Right lobe of liver (tissue), 6 donors: ENCODE measurements around the gene PIRT. TPM values are rescaled to one million over a fixed set of nuclear protein-coding genes. Genes with fewer than 3 reads are reported as not detected.
A peak's percentile ranks its signal among the peaks of the same experiment; 100 is the strongest.
"Not testable (repeated sequence)": the region's sequence is repeated elsewhere in the genome, so short reads cannot be mapped to it uniquely, and the experiment has no call there.

Experiments used
- ATAC-seq, 4 donors: fragments of 200-7000 bp; cut with Tn5 transposase; one replicate each; pipeline ENCODE4 v1.9.1; 2020; ENCODE audit warnings: mild to moderate bottlenecking in 4 of 4, moderate library complexity in 4 of 4
- DNase-seq, 3 donors: peaks; one replicate each; pipeline ENCODE4 v3.0.0-alpha.2; 2020
- H3K27ac ChIP-seq, 3 donors: fragments of 200-600 bp; one replicate each; pipeline ENCODE4 v1.8.0; 2022
- H3K27me3 ChIP-seq, 2 donors: fragments of 200-600 bp; one replicate each; pipeline ENCODE4 v1.8.0; 2022
- H3K36me3 ChIP-seq, 4 donors: fragments of 200-600 bp; sonication (generic) in 1 of 4; one replicate each; pipeline versions ENCODE4 v1.5.1 to v1.8.0; 2017 to 2022; ENCODE audit warnings: control low read depth in 1 of 4
- H3K4me1 ChIP-seq, 4 donors: fragments of 200-600 bp; sonication (generic) in 1 of 4; one replicate each; pipeline versions ENCODE4 v1.5.1 to v1.8.0; 2017 to 2022; ENCODE audit warnings: control low read depth in 1 of 4
- H3K4me3 ChIP-seq, 3 donors: fragments of 200-600 bp; one replicate each; pipeline ENCODE4 v1.8.0; 2022
- H3K9me3 ChIP-seq, 4 donors: fragments of 200-600 bp; sonication (generic) in 1 of 4; one replicate each; pipeline versions ENCODE4 v1.5.1 to v1.8.0; 2017 to 2022; ENCODE audit warnings: control low read depth in 1 of 4
- POLR2A ChIP-seq: fragments of 450-650 bp; IDR thresholded peaks from one replicate; pipeline ENCODE4 v1.6.1; 2017; ENCODE audit warnings: antibody characterized with exemption, mild to moderate bottlenecking
- WGBS: methylation state at CpG from one replicate; pipeline ENCODE4 v1.1.6; 2018; ENCODE audit warnings: low coverage, low lambda C conversion rate; ENCODE audit not compliant: insufficient coverage; ENCODE audit errors: missing lambda C conversion rate; 5-methylcytosine and 5-hydroxymethylcytosine counted together
- intact Hi-C, 2 donors: fragments of 100-400 bp; cut with DNase I; formaldehyde crosslinking; loops; one replicate each; pipeline versions ENCODE4 v1.11.2 to v1.14.1; 2022
- total RNA-seq, 6 experiments: library from RNA; depleted of rRNA in 2 of 6; stranded (reverse); fragments of >200 nt in 2 of 6; fragmentation: NEBNext Ultra II Directional in 3 of 6; extraction: Animal tissue kit (Norgen Biotek cat#: 25700) in 3 of 6; gene quantifications; one replicate each; pipeline versions ENCODE4 v1.1.0 to v1.2.4, GENCODE V29; 2016 to 2023
- TF ChIP-seq, protein P1 (sequence below), 4 donors: fragments of 200-600 bp in 3 of 4; fragments of 450-650 bp in 1 of 4; IDR thresholded peaks; one replicate each; pipeline versions ENCODE4 v1.5.1 to v1.8.0; 2016 to 2022; ENCODE audit warnings: antibody characterized with exemption in 4 of 4, mild to moderate bottlenecking in 2 of 4
- donor health status: DM: no; HTN: yes; CAD: no.
- donor health status: DM: no; HTN: no; CAD: no.
- donor health status: DM: no; HTN: no; CAD: no.
- donor health status: DM: no; HTN: yes; CAD: no.
- donor health status: DM: no; HTN: yes; CAD: no.

PIRT gene
- total RNA-seq, 6 experiments from 2014 or later, result not detected

- H3K27me3 ChIP-seq, result no peaks in the 10 kb centered on the region
- no peaks in the 10 kb centered on the region for H3K9me3 ChIP-seq
- intact Hi-C loops, result no loop called here
- H3K4me3 ChIP-seq, result no peak overlapping the region
- no peak for ATAC-seq
- WGBS, result 50% methylated on average over 4 of the region's 4 CpGs
- DNase-seq, result no peak
- no peak overlapping the region for H3K27ac ChIP-seq
- TF ChIP-seq POLR2A, result no peak
- TF ChIP-seq, protein P1, sequence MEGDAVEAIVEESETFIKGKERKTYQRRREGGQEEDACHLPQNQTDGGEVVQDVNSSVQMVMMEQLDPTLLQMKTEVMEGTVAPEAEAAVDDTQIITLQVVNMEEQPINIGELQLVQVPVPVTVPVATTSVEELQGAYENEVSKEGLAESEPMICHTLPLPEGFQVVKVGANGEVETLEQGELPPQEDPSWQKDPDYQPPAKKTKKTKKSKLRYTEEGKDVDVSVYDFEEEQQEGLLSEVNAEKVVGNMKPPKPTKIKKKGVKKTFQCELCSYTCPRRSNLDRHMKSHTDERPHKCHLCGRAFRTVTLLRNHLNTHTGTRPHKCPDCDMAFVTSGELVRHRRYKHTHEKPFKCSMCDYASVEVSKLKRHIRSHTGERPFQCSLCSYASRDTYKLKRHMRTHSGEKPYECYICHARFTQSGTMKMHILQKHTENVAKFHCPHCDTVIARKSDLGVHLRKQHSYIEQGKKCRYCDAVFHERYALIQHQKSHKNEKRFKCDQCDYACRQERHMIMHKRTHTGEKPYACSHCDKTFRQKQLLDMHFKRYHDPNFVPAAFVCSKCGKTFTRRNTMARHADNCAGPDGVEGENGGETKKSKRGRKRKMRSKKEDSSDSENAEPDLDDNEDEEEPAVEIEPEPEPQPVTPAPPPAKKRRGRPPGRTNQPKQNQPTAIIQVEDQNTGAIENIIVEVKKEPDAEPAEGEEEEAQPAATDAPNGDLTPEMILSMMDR (IDR thresholded peaks at IDR 0.05), result no peak
- H3K4me1 ChIP-seq, result no peaks in the 10 kb centered on the region
- no peaks in the 10 kb centered on the region for H3K36me3 ChIP-seq
These were observed 20.1 kb upstream of the PIRT start for GRCh38 chr17:10857976-10858375.

DNA sequence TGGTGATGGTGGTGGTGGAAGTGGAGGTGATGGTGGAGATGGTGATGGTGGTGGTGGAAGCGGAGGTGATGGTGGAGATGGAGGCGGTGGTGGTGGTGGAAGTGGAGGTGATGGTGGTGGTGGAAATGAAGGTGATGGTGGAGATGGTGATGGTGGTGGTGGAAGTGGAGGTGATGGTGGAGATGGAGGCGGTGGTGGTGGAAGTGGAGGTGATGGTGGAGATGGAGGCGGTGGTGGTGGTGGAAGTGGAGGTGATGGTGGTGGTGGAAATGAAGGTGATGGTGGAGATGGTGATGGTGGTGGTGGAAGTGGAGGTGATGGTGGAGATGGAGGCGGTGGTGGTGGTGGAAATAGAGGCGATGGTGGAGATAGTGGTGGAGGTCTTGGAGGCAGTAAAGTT lies 8.7 kb upstream of the PIRT start:
- not testable (repeated sequence) for H3K4me3 ChIP-seq, H3K4me1 ChIP-seq, DNase-seq, H3K27me3 ChIP-seq, H3K9me3 ChIP-seq, H3K36me3 ChIP-seq, H3K27ac ChIP-seq, ATAC-seq
- 86% methylated on average over 6 of the region's 6 CpGs for WGBS
- intact Hi-C loops, result loop anchor here (10.0 kb wide), 3 partner anchors 102 to 192 kb away; partner anchors contain the start of genes MYH3 (in 1 of the 2) and TMEM220 (in 1 of the 2)

GRCh38 chr17:10845388-10845751 lies 7.5 kb upstream of the PIRT start:
- intact Hi-C loops, result loop anchor here (10.0 kb wide), 3 partner anchors 101 to 191 kb away; partner anchors contain the start of genes MYH3 (in 1 of the 2) and TMEM220 (in 1 of the 2)

DNA sequence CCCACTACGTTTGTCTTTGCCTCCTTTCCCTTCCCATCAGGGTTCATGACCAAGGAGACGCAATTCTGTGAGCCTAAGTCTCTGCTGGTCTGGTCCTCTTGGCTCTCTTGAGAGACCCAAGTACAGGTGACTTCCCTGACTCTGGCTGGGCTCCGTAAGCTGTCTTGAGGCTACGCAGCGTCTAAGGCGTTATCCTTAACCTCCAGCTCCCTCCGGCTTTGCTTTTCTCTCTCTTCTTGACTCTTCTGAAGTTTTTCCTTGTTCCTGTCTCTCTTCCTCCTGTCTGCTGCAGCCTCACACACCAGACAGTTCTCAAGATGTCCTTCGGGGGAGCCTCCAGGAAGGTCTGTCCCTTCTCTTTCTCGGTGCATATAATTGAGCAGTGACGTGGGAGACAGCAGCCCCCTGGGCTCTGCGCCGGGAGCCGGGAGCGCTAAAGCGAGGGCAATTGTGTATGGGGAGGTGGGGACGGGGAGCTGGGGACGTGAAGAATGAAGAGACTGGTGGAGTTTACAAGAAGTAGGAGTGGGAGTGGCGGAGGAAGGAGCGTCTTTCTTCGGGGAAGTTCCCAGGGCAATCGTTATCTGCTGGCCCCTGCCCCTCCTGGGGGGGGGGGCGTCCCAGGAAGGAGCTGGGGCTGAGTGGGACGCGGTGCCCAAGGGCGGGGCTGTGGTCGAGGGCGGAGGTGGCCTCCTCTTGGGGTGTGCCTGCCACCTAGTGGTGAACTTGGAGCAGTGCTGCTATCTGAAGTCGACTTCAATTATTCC lies 6.9 kb upstream of the PIRT start:
- Histone ChIP-seq H3K9me3 (no peaks in the 10 kb centered on the region), H3K36me3 (no peaks in the 10 kb centered on the region), H3K4me3 (peak overlapping the region; percentile 14 to 53 (median 47)), H3K27ac (no peak overlapping the region), H3K4me1 (peaks cover 0 to 3% (median 0%) of the 10 kb centered on the region in 4 donors), H3K27me3 (no peaks in the 10 kb centered on the region)
- DNase-seq (peak; percentile 76 to 79 (median 79)), ATAC-seq (peak; percentile 97 to 98 (median 98))
- no peak for TF ChIP-seq POLR2A
- TF ChIP-seq, protein P1 (IDR thresholded peaks at IDR 0.05), result peak; percentile 89 to 98 (median 94)
- 14% methylated on average over 26 of the region's 28 CpGs for WGBS
- intact Hi-C loops, result loop anchor here (10.0 kb wide), 3 partner anchors 100 to 190 kb away; partner anchors contain the start of genes MYH3 (in 1 of the 2) and TMEM220 (in 1 of the 2)

More at GRCh38 chr17:10845388-10845751, 7.5 kb upstream of the PIRT start:
- no peaks in the 10 kb centered on the region for H3K9me3 ChIP-seq
- 16% methylated on average over 6 of the region's 6 CpGs for WGBS
- TF ChIP-seq, protein P1 (IDR thresholded peaks at IDR 0.05), result no peak
- no peak for TF ChIP-seq POLR2A
- no peaks in the 10 kb centered on the region for H3K36me3 ChIP-seq
- DNase-seq (no peak), ATAC-seq (no peak)
- H3K4me3 ChIP-seq, result peak overlapping the region in 1 of 3 donors; percentile 14
- H3K27ac ChIP-seq, result no peak overlapping the region
- H3K27me3 ChIP-seq, result no peaks in the 10 kb centered on the region
- H3K4me1 ChIP-seq, result peaks cover 0 to 3% (median 0%) of the 10 kb centered on the region in 4 donors

- TF ChIP-seq, protein P1 (IDR thresholded peaks at IDR 0.05), result no peak
- TF ChIP-seq POLR2A, result no peak
- no peak for DNase-seq
- peaks cover 0 to 3% (median 0%) of the 10 kb centered on the region in 4 donors for H3K4me1 ChIP-seq
- H3K4me3 ChIP-seq, result no peak overlapping the region
- ATAC-seq, result peak in 1 of 4 donors; percentile 46
- 51% methylated on average over 6 of the region's 7 CpGs for WGBS
- intact Hi-C loops, result loop anchor here (10.0 kb wide), 3 partner anchors 99 to 189 kb away; partner anchors contain the start of genes MYH3 (in 1 of the 2) and TMEM220 (in 1 of the 2)
- H3K27ac ChIP-seq, result no peak overlapping the region
- no peaks in the 10 kb centered on the region for H3K9me3 ChIP-seq
- H3K27me3 ChIP-seq, result no peaks in the 10 kb centered on the region
- H3K36me3 ChIP-seq, result no peaks in the 10 kb centered on the region
These were observed 5.9 kb upstream of the PIRT start for GRCh38 chr17:10843811-10844210.
